Hematopoietic multipotent progenitor cell treated with erythropoietin and hydrocortisone succinate and interleukin-3 and kit ligand, for 15 days (in vitro differentiated cells): ENCODE data around the gene NCKAP5.

Source experiments
- DNase-seq: peaks from one replicate; pipeline ENCODE4 v3.0.0-alpha.2; 2015; ENCODE audit warnings: low spot score

The NCKAP5 gene

DNA sequence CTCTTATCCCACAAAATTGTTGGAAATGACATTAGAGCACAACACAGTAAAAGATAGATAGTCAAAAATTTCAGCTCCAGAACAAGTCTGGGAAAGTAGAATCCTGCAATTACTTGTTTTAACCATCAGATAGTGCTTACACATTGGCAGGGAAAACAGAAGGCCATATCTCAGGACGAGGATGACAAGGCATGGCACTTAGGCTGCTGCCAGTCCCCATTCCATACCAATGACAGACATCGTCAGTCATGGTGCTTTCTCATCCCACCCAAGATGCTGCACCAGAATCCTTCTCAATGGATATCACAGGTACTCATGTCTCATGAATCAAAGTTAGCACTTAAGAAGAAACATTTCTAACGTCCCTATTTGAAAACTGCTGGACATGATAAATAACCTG lies 187.3 kb downstream of the NCKAP5 start:
- no peak for DNase-seq

DNA sequence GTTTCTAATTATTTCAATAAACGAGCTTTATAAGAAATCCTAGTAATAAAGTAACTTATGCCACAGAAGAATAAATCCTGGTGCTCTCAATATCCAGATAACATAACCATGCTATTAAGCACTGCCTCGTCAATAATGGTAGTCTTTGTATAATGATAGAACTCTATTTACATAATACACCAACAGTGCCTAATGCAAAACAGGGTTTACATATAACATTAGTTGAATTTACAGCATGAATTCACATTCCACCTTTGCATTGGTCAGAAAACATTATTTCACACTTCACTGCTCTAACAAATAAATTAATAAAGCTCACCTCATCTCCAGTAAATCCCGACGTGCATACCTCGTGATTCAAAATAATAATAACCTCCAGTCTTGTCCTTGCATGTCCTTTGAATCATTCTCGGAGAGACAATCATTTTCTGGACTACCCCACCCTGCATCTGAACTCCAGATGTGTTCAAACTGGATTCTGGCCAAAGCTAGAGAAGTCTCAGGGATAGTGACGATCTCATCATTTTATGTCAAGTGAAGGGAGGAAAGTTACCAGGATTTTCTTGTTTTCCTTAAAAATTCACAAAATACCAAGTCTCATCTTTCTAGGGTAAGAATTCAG lies 189.2 kb downstream of the NCKAP5 start:
- DNase-seq = no peak

DNA sequence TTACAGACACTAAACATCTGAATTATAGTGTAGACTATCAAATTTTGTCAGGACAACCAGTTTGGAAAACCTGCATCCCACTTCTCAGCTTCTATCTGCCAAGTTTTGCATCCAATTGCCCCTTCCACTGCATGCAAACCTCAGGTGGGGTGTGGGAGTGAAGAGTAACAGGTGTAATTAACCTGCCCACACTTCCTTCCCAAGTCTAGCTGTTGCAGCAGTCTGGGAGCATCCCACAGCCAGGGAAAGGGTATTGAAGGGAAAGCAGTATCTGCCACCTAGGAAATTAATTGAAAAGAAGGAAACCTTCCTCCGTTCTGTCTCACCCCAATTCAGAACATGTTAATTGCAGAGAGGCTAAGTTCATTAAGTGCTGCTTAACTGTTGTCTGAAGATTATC lies 189.9 kb downstream of the NCKAP5 start:
- DNase-seq = no peak

DNA sequence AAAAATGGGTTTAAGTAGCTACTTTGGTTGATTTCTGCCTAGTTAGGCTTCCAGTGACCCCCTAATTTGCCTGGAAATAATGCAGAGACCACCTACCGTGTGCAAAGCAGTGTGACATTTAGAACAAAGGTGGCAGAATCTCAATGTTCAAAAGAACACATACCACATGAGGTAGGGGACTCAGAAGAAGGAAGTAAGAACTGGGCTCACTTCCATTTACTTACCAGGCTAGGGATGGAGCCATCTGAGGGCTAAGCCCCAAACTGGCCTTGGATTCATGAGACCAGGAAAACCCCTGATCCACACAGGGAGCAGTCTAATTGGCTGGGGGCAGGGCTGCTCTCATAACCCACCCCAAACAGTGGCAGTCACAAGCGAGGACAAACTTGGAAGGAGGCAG lies 190.7 kb downstream of the NCKAP5 start:
- no peak for DNase-seq

DNA sequence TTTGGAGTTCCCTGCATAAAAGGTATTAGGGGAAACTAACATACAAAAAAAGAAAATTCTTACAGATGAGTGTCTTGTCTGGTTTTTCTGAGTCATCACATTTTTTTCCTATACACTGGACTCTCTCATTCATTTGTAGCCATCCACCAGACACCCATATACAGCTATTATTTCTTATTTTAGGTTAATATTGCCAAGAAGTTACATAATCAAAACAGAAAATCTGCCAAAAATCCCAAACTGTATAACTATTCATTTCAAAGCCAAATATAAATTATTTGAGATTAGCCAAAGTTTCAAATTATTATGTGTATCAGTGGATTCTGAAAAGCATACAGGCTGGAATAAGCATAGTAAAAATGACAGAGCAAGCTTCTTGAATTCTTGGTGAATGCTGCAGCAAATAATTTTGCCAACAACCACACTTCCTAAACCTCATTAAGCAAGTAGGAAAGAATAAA lies 191.2 kb downstream of the NCKAP5 start:
- no peak for DNase-seq

DNA sequence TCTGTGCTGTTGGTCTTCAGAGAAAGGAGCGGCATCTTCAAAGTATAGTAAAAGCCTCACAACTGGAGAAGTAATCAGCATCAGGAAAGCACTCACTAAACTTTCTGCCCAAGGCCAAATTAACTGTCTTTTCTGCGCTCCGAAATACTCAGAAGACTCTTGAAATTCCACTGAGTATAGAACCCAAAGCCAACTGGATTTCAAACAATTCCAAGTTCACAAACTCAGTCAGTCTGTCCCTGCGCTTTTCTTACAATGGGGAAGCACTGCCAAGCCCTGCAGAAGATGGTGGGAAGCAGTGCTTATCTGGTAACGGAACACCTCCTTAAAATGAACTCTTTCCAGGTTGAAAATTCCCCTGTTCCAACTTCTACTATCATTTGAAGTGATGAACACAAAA lies 193.5 kb downstream of the NCKAP5 start:
- no peak for DNase-seq

DNA sequence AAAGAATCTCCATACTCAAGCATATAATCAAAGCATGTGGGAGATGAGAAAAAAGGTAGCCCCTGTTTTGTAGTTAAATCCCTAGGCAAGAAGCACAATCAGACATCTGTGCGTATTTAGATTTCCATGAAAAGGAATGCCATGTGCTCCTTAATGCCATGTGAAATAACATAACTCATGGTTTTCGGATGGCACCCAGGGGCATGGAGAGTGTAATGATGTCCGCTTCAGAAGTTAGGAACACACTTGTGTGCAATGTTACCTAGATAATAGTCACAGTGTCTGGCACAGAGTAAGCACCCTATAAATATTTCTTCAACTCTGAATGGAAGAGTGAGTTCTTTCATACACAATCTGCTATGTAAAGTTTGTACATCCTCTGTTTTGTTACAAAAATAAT lies 197.0 kb downstream of the NCKAP5 start:
- no peak for DNase-seq

DNA sequence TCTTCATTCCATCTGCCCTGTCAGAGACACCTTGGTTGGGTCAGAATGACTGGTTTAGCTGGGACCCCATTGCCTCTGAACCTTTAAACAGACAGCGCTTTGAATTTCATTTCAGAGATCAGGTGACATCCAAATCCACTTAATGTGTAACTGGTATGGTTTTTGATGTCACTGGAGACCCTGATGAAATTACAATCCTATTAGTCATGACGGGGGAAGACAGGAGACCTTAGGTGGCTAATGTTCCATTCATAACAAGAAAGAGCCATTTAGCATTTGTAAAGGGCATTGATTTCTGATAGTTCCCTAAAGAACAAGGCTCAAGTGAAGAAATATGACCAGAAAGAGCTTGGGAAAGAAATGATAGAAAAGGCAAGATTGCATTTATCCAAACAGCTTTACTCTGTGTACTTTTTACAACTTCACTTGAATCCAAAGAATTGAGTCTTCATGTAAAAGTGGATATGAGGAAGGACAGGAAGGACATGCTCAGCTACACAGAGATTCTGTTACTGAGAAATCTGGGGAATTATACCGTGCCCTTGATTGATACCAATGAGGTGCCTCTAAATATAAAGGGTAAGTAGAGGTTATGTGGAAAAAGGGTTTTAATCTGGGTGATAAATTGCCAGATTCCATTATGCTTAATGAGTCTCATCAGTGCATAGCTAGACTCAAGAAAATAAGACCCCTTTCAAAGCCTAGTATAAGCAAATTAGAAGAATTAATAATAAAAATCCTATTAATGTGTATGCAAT lies 198.2 kb downstream of the NCKAP5 start:
- DNase-seq = no peak

DNA sequence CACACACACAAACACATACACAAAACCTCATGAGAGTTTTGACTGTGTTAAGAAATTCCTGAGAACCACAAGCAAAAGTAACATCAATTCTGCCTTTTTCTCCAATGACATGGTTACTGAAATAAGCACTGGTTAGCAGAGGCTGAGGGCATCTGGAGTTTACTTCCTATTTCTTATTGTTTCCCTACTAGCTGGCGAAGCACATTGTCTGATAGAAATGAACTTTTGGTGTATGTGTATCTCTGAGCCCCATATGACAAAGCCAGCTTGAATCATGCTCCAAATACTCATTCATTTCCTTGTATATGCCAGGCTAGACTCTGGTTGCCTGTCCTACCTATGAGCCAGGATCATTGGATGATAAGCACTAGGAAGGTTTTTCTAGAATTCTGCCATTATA lies 203.1 kb downstream of the NCKAP5 start:
- no peak for DNase-seq

DNA sequence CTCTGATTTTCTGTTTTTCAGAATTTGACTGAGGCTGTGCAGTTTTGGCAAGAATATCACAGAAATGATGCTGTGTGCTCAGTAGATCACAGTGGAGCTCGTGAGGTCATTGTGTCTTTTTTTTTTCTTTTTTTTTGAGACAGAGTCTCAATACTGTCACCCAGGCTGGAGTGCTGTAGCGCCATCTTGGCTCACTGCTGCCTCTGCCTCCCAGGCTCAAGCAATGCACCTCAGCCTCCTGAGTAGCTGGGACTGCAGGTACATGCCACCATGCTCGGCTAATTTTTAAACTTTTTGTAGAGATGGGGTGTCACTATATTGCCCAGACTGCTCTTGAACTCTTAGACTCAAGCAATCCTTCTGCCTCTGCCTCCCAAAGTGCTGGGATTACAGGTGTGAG lies 203.6 kb downstream of the NCKAP5 start:
- DNase-seq = no peak

DNA sequence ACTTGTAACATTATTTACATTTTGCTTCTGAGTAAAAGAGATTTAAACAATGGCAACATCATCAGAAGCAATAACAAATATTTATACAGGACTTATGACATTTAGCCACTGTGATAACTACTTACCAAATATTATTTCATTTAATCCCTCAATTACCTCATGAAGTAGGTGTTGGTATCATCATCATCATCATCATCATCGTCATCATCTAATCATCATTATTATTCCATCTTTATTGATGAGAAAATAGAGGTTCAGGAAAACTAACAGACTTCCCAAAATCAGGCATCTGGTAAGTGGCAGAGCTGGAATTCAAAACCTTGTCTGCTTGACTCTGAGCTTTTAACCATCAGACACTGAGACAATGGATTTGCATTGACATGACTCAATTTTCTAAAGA lies 204.4 kb downstream of the NCKAP5 start:
- no peak for DNase-seq

DNA sequence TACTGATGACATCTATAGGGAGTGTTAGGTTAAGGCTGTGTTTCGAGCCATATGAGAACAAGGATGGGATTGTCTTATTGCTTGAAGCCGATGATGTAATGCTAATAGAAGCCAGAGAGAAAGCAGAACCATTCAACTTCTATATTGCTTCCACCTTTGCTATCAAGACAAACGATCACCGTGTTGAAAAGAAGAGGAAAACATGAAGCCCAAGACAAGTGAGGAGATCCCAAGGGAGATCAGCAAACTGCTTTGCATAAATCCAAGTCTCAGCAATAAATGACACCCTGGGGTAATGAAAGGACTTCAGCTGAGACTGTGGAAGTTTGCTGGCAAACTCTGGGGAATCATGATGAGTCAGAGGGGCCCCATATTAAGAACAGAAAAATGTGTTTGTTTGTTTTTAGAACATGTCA lies 206.2 kb downstream of the NCKAP5 start:
- no peak for DNase-seq

DNA sequence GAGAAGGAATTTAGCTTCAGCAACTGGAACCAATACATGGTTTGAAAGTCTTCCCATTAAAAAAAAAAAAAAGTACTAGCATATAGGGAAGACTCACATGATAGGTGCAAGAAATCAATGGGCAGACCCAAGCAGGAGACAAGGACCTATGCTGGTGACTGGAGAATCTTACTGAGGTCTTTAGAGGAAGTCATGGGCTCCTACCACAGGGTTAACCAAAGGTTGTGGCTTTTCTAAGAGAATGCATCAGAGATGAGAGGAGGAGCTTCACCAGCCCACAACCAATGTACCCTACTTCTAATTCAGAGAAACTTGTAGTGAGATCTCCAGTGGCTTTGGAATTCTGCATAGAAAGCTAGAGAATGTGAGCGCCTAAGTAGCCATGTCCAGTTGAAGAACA lies 207.4 kb downstream of the NCKAP5 start:
- no peak for DNase-seq

DNA sequence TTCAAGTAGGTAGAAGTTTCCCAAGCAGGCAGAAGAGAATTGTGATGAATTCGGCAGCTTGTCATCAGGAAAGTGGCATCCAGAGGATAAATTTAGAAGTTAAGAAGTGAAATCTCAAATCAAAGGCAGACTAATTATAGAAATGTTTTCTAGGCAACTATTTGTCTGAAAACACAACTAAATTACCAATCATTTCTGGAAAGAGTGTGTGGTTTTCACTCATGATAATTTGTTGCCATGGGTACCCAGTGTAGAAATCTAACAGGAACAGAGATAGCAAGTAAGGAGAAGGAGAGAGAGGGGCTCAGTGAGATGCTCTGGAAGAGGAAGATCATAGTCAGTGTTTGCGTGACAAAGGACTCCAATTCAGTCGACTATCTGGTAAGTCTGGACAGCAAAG lies 208.1 kb downstream of the NCKAP5 start:
- DNase-seq = no peak

DNA sequence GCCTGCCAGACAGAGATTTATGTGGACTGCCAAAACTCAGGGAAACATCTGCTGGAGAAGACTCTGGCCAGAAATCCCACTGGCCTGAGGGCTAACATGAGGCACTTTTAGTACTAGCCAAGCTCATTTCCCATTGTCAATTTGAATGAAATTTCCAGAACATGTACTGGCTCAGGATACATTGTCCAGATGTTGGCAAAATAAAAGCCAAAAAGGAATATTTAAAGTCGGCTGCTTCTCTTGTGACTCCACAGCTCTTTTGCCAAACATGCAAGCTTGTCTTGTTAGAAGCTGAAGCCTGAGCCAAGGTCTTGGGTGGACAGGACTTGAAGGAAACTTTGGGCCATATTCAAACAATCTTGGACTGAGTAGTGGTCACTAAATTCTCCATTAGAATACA lies 215.5 kb downstream of the NCKAP5 start:
- DNase-seq = no peak

DNA sequence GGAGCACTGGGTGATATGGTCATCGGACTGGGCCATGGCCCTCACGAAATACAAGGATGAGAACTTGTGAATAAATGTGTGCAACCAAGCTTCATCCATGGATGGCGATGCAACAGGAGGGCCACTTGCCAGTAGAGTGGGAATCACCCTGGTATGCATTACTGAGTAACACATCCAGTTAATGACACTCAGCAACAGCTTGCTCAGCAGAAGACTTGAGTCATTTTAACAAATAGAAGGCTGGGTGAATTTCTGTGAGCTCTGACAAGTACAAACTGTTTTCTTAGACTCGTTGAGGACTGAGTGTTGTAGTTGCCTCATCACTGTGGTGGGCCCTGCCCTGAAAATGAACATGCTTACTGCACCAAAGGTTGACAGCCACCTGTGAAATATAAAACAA lies 221.6 kb downstream of the NCKAP5 start:
- no peak for DNase-seq

DNA sequence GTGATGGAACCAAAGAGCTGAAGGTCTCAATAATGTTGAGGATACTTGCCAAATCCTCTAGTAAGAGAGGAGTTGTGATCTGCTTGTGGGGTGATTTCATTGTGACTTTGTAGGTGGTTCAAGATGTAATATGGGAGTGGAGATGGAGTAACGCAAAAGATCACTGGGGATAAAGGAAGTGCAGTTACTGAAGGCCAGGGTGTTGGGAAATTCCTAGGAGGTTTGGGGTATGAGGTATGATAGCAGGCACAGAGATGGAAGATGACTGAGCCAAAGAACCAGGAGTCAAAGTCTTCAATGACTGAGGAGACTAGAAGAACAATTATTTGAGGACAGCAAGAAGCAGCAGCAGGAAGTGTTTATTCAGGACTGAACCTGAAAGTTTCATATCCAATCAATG lies 222.6 kb downstream of the NCKAP5 start:
- no peak for DNase-seq

DNA sequence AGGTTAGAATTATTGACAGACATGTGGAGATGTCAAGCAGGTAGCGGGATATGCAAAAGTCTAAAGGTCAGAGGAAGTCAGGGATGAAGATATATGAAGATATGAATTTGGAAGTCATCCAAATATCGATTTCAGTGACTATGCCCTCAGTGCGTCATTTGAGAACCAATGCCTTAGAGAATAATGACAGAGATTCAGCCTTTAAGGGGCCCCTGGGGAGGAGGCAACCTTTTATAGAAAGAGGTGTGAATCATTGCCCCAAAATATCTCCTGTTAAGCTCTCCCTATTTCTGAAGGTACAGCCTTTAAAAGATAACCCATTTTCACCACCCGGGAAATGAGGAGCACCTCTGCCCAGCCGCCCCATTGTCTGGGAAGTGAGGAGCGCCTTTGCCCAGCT lies 223.4 kb downstream of the NCKAP5 start:
- no peak for DNase-seq

DNA sequence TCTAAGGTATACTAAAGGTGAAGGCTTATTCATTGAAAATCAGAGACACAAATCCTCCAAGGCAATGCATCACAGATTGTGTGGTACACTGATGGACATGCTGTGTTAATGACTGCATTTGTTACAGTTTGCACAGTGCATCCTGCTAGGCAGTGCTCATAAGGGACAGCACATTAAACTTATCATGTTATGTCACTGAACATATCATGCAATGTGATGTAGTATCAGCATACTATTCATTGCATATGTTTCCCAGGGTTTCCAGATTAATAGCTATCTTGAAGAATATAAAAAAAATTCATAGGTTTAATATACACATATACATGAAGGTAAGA lies 225.3 kb downstream of the NCKAP5 start:
- DNase-seq = no peak

DNA sequence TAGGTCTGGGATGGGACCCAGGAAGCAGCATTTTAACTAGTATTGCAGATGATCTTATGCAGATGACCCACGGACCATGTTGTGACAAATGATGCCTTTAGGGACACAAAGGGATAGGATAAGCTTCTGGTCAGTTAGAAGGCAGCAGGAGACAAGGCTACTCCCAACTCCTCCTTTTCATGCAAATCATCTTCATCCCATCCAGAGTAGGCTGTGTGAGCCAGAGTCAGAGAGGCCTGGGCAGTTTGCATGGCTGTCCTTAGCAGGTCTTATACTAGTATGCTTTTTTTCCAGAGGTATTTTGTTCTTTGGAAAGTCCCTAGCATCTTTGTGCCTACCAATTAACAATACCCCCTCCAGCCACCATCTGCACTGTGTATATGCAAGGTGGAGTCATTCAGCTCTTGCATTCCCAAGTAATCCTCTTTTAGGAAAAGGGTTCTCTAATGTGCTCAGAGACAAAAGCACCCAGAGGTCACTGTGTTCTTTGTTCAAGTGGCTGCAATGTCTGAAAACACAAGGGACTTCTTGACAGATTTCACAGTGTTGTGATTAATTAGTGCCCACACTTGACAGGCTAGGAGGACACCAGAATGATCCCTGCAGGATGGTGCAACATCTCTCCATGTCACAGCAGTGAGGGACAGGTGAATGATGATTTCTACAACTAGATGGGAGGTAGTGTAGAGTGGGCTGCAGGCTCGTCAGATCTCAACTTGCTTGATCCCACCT lies 225.8 kb downstream of the NCKAP5 start:
- no peak for DNase-seq

DNA sequence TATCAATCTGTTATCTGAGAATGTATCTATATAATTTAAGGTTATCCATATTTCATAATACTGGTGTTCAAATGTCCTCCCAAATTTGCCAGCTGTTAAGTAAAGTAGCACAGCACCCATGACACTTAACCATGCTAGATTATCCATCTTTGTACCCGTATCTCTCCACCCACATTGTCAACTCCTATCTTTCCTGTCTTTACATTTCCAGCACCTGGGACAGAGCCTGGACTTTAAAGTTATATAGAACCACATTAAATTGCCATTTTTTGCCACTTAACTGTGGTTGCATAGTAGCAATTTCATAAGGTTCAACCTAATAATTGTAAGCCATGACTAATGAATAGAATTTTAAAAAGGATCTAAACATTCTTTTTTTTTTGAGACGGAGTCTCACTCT lies 226.7 kb downstream of the NCKAP5 start:
- DNase-seq = no peak

DNA sequence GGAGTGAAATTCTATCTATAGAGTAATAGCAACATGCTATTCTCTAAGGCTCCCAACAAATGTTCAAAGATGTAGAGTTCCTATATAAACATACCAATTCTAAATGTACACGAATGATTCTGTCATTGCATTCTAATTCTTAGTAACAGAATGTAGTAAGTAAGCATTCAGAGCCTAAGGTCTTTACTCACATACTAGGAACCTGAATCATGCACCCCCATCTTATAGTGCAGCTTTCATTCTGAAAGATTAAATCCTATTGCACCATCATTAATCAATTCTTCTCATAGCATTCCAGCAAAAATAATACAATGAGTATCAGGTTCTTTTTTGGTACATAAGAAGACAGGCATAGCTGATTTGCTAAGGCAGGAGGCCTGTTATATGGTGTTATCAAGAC lies 230.0 kb downstream of the NCKAP5 start:
- DNase-seq = no peak

DNA sequence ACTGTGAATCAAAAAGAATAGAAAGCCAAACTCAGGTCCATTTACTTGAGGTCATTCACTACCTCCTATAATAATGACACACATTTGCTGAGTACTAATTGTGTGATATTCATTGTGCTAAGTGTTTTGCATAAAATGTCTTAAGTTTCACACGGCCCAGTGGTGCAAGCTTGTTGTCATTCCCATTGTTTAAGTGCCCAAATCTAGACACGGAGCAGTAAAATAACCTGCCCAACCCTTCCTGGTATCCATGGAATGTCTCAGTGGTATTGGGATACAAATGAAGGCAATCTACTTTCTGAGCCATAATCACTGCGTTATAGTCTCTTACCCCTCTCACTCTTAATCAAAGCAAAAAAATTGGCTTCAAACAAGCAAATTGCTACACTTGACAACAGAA lies 233.3 kb downstream of the NCKAP5 start:
- no peak for DNase-seq

DNA sequence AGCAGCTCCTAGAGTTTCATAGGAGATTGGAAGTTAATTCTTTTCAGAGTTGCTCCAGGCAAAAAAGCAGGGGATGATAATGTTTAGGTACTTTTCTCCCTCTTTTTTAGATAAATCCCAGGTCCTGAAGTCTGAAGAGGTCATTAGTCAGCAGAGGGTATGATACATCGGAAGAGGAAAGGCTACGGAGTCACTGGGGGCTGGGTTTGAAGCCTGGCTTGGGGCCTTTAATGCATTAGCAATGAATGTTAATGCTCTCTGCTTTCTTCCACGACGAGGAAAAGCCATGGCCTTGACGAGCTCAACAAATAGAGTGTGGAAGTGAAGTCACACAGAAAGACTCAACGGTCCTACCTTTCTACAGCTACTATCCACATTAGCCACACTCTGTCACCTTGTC lies 235.1 kb downstream of the NCKAP5 start:
- DNase-seq = no peak
